GM13977 (cell line): ENCODE results near the gene HEPN1.

Source experiments
- DNase-seq: peaks from one replicate; pipeline ENCODE4 v3.0.0; 2012; ENCODE audit warnings: low spot score
- in situ Hi-C: fragments of 300-500 bp; cut with MboI; formaldehyde crosslinking; loops from one replicate; pipeline ENCODE4 v1.12.0; 2022; ENCODE audit warnings: low sequenced_read_pairs, low pct_unique_long_range_greater_than_20kb, mixed read lengths, inconsistent platforms; ENCODE audit not compliant: unreplicated experiment
- TF ChIP-seq, protein P1 (sequence below): IDR thresholded peaks from 2 replicates; pipeline ENCODE4 v1.5.1; 2012; ENCODE audit warnings: mild to moderate bottlenecking, control low read depth; ENCODE audit not compliant: insufficient read depth; ENCODE audit errors: extremely low read depth, missing control alignments

HEPN1 gene

DNA sequence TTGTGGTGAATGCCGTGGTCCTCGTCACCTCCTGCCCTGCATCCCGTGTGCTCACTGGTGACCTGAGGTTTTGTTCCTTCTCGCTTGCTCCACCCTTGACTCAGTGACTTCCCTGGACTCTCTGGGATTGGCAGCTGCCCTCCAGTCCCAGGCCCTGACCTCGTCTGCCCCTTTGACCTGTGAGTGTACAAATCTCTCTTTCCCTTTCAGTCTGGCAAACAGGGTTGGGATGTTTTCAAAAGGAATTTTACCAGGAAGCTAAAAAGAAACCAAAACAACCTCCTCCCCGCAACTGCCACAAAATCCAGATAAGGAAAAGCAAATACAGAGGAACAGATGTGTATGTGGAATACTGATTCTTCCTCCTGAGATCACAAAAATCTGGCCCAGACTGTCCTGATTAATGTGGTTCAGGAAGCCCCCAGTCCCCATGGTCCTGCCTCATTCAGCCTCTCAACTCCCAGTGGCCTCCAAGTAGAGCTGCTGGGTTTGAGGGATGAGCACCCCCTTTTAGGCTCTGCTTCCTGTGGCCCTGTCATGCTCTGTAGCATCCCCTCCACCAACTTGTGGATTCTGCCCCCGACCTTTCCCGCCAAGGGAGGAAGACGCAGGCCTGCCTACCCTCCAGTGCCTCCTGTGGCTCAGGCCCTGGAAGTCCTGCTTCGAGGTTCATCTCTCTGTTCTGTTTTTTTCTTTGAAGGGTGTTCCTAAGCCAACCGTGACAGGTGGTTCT, 36.5 kb upstream of the HEPN1 start:
- DNase-seq, result no peak
- in situ Hi-C loops, result no loop called here
- TF ChIP-seq, protein P1, sequence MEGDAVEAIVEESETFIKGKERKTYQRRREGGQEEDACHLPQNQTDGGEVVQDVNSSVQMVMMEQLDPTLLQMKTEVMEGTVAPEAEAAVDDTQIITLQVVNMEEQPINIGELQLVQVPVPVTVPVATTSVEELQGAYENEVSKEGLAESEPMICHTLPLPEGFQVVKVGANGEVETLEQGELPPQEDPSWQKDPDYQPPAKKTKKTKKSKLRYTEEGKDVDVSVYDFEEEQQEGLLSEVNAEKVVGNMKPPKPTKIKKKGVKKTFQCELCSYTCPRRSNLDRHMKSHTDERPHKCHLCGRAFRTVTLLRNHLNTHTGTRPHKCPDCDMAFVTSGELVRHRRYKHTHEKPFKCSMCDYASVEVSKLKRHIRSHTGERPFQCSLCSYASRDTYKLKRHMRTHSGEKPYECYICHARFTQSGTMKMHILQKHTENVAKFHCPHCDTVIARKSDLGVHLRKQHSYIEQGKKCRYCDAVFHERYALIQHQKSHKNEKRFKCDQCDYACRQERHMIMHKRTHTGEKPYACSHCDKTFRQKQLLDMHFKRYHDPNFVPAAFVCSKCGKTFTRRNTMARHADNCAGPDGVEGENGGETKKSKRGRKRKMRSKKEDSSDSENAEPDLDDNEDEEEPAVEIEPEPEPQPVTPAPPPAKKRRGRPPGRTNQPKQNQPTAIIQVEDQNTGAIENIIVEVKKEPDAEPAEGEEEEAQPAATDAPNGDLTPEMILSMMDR, result no peak

DNA sequence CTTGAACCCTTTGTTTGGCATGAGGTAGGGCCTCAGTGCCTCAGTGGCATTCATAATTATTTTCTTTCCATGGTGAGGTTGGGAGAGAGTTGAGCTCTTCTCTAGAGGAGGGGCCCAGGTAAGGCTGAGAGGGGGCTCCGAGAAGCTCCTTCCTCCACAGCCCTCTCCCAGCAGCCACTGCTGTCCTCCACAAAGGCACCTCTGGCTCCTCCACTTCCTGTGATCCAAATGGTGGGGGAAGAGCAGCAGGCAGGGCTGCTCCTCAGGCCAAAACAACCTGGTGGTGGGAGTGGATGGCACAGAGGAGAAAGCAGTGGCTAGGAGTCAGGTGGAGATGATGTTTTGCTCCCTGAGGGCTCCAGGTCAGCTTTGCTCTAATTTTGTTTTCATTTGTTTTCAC, 34.7 kb upstream of the HEPN1 start:
- in situ Hi-C loops, result no loop called here
- DNase-seq, result no peak
- TF ChIP-seq, protein P1, result no peak

DNA sequence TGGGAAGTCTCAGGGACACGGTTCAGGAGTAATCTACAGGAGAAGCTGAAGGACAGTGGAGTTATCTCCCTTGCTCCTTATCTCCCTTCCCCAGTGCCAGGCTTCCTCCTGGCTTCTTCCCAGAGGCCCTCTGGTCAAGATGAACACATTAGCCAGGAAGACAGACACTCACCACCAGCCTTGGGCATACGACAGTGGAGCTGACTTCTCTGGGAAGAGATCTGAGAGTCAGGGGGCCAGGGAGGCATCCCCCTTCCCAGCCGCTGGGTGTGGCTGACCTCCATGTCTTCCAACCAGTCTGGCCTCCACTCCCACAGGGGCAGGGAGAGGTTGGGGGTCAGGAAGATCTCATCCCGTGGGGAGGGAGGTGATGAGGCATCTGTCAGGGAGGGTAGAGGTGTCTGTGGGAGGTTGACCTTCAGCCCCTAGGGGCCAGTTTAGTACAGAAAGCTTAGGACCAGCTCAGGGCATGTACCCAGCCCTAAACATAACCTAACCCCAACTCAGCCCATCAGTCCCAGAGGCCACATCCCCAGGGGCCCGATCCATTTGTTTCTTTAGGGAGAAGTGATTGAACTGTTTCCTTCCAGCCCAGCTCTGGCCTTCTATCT, 34.1 kb upstream of the HEPN1 start:
- in situ Hi-C loops, result no loop called here
- TF ChIP-seq, protein P1, result no peak
- DNase-seq, result no peak

DNA sequence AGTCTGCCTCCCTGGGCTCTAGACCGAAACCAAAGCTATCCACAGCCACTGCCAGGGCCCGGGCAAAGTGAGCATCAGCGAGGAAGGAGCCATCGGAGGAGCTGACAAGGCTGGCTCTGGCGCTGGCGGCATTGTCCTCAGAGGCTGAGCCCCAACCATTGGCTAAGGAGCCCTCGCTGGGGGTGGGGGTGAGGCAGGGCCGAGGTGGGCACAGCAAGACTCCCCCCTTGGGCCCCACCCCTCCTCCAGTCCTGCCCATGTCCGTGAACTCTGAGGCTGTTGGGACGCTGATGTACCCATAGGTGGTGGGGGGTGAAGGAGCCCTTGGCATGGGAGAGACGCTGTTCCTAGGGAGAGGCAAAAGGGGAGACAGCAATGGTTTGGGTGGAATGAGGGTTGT, 32.6 kb upstream of the HEPN1 start:
- in situ Hi-C loops, result no loop called here
- TF ChIP-seq, protein P1, result no peak

DNA sequence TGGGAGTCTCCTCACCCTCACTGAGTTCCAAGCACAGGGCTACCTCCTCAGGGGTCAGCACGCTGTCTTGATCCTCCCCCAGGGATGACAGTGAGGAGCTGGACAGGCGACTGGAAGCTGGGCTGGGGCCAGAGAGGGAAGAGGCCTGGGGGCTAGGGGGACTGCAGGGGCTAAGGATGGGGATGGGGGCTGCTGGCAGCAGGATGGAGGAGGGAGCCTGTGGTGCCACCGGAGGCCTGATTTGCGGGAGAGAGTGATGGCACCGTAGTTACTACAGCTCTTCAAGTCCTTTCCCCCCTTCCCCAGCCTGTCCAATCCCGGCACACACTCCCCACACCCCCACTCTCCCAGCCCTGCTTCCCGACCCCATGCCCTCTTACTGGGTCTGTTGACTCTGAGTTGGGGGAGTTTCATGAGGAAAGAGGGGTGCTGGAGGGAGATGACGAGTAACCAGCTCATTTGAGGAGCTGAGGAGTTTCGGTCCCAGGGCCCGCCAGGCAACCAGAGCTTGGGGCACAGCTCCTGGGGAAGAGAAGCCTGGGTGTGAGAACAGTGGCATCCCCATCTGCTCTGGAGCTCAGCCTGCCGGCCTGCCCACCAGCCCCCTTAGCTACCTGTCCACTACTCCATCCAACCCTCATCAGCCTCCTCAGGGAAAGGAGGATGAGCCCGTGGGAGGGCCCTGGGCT, 31.9 kb upstream of the HEPN1 start:
- in situ Hi-C loops, result no loop called here
- TF ChIP-seq, protein P1, result no peak
- no peak for DNase-seq

More for the DNA sequence above, 32.6 kb upstream of the HEPN1 start:
- no peak for DNase-seq

DNA sequence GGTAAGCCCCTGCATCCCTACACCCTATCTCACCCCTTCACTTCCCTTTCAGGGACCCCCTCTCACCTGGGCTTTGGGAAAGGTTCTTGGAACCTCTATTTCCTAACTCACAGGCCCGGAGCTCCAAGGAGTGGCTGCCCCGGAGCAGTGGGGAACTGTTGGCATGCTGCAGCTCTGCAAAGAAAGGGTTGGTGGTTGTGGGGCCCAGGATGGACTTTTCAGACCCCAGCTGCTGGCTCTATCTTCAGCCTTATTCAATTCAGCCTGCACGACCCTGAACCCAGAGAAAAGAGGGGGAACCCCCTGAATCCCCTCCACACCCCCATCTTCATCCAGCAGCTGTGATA, 31.4 kb upstream of the HEPN1 start:
- TF ChIP-seq, protein P1, result no peak
- DNase-seq, result no peak
- in situ Hi-C loops, result no loop called here
